ENCODE data around the gene NRL.
"Not testable (repeated sequence)": the region's sequence is repeated elsewhere in the genome, so short reads cannot be mapped to it uniquely, and the experiment has no call there.

DNA sequence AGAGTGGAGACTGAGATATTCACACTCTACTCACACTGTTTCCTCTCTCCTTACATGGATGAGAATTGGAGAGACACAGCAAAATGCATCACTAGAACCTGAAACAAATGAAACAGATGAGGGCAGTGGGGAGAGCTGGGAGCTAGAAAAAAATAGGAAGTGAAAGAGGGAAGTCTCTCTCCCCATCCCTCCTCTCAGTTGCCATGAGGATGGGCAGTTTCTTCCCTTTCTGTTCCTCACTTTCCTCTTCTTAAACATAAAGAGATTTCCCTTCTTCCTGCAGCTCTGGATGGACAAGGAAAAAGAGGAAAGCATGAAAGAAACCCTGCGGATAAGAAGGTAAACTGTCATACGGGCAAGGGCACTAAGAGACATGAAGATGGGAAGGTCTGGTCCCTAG, 65.7 kb downstream of the NRL start:
- not testable (repeated sequence) for TF ChIP-seq CTCF, EZH2 (IDR thresholded peaks at IDR 0.05)
